HCT116 (cell line): ENCODE measurements around the gene KCNG1. TPM values are rescaled to one million over a fixed set of nuclear protein-coding genes. Genes with fewer than 3 reads are reported as not detected.

Source experiments
- ATAC-seq: fragments of 200-7000 bp; cut with Tn5 transposase; 2 replicates; pipeline ENCODE4 v1.9.1; 2020; ENCODE audit warnings: mild to moderate bottlenecking, moderate library complexity
- BruUV-seq: library from RNA; stranded (reverse); fragments of 400-500 nt; replicated peaks from 2 replicates; lab custom pipeline; 2021; lab: Mats Ljungman, UMichigan
- CTCF ChIA-PET: fragments of 300-600 bp; sonication (Branson Sonifier 250); formaldehyde crosslinking; loops from one replicate; lab custom pipeline; 2021; ENCODE audit warnings: antibody characterized with exemption; lab: Charles Lee
- POLR2A ChIA-PET: fragments of 300-600, 350-600 bp; sonication (Branson Sonifier 250); formaldehyde crosslinking; loops from one replicate; lab custom pipeline; 2021; ENCODE audit warnings: antibody characterized with exemption; lab: Charles Lee
- RAD21 ChIA-PET, 2 experiments: fragments of 300-600 bp; sonication (Branson Sonifier 250); formaldehyde crosslinking; loops; one replicate each; lab custom pipeline; 2023; ENCODE audit warnings: low total read pairs in 2 of 2; ENCODE audit not compliant: uncharacterized antibody in 2 of 2, unreplicated experiment in 2 of 2, low non-redundant PET in 1 of 2; lab: Charles Lee
- DNase-seq: peaks from one replicate; pipeline ENCODE4 v3.0.0-alpha.2; 2010; ENCODE audit warnings: low read depth, low spot score
- H2AFZ ChIP-seq: fragments of 200-600 bp; shearing (Covaris generic), sonication (generic); 2 replicates; pipeline ENCODE4 v1.6.1; 2017; ENCODE audit warnings: low read depth, mixed run types, mixed read lengths, antibody characterized with exemption, low read length; ENCODE audit not compliant: poor library complexity, severe bottlenecking
- H3K27ac ChIP-seq: 2 replicates; pipeline ENCODE4 v1.5.1; 2012; ENCODE audit warnings: low read depth, low read length
- H3K27me3 ChIP-seq: fragments of 200-600 bp; sonication (generic); 2 replicates; pipeline ENCODE4 v1.6.1; 2016; ENCODE audit warnings: mixed run types, low read length, mixed read lengths; ENCODE audit not compliant: insufficient read depth
- H3K36me3 ChIP-seq, 2 experiments: fragments of 200-500 bp in 1 of 2; fragments of 200-600 bp in 1 of 2; sonication (Bioruptor generic) in 1 of 2; sonication (generic) in 1 of 2; 2 replicates each; pipeline versions ENCODE4 v1.5.1 to v1.6.1; 2014 to 2016; ENCODE audit warnings: low read length in 2 of 2, inconsistent platforms in 1 of 2, mixed read lengths in 1 of 2, mixed run types in 1 of 2; ENCODE audit not compliant: insufficient read depth in 2 of 2, control insufficient read depth in 1 of 2
- H3K4me1 ChIP-seq, 2 experiments: fragments of 200-600 bp in 1 of 2; sonication (generic) in 1 of 2; 2 replicates each; pipeline versions ENCODE4 v1.5.1 to v1.6.1; 2012 to 2017; ENCODE audit warnings: low read length in 2 of 2, inconsistent platforms in 1 of 2, mild to moderate bottlenecking in 1 of 2, mixed read lengths in 1 of 2, mixed run types in 1 of 2, moderate library complexity in 1 of 2; ENCODE audit not compliant: insufficient read depth in 2 of 2, control insufficient read depth in 1 of 2
- H3K4me2 ChIP-seq: fragments of 200-600 bp; sonication (generic); 2 replicates; pipeline ENCODE4 v1.6.1; 2017; ENCODE audit warnings: mixed run types, low read length, mixed read lengths
- H3K4me3 ChIP-seq, 2 experiments: fragments of 200-600 bp in 1 of 2; sonication (generic) in 1 of 2; replicated peaks in 1 of 2; 2 replicates each; pipeline ENCODE4 v1.5.1; 2011 to 2016; ENCODE audit warnings: low read length in 2 of 2, control low read depth in 1 of 2, low read depth in 1 of 2, mild to moderate bottlenecking in 1 of 2, mixed read lengths in 1 of 2, mixed run types in 1 of 2
- H3K79me2 ChIP-seq: fragments of 200-600 bp; sonication (generic); 2 replicates; pipeline ENCODE4 v1.6.1; 2017; ENCODE audit warnings: mild to moderate bottlenecking, mixed run types, low read length, moderate library complexity, mixed read lengths; ENCODE audit not compliant: insufficient read depth
- H3K9ac ChIP-seq: fragments of 200-600 bp; sonication (generic); 2 replicates; pipeline ENCODE4 v1.6.1; 2016; ENCODE audit warnings: low read length, mixed read lengths
- H3K9me2 ChIP-seq: fragments of 200-600 bp; sonication (generic), shearing (Covaris generic); 2 replicates; pipeline ENCODE4 v1.6.1; 2017; ENCODE audit warnings: mixed run types, mild to moderate bottlenecking, moderate library complexity; ENCODE audit not compliant: insufficient read depth
- H3K9me3 ChIP-seq, 2 experiments: fragments of 200-500 bp in 1 of 2; fragments of 200-600 bp in 1 of 2; sonication (Bioruptor generic) in 1 of 2; sonication (generic) in 1 of 2; 2 replicates each; pipeline ENCODE4 v1.6.1; 2014 to 2017; ENCODE audit warnings: low read length in 2 of 2, mixed read lengths in 2 of 2, inconsistent platforms in 1 of 2, low read depth in 1 of 2, mild to moderate bottlenecking in 1 of 2, mixed run types in 1 of 2, moderate library complexity in 1 of 2; ENCODE audit not compliant: control insufficient read depth in 1 of 2, insufficient read depth in 1 of 2
- H4K20me1 ChIP-seq: fragments of 200-600 bp; sonication (generic), shearing (Covaris generic); 2 replicates; pipeline ENCODE4 v1.6.1; 2017; ENCODE audit warnings: mixed run types, mild to moderate bottlenecking, moderate library complexity; ENCODE audit not compliant: insufficient read depth
- EGR1 ChIP-seq: IDR thresholded peaks from 2 replicates; pipeline ENCODE4 v1.6.1; 2012; ENCODE audit warnings: low read depth
- EZH2 ChIP-seq: fragments of 200-600 bp; sonication (generic); IDR thresholded peaks from 2 replicates; pipeline ENCODE4 v1.6.1; 2017; ENCODE audit warnings: antibody characterized with exemption, mixed run types
- FOSL1 ChIP-seq: IDR thresholded peaks from 2 replicates; pipeline ENCODE4 v1.6.1; 2012; ENCODE audit warnings: low read depth
- JUND ChIP-seq: IDR thresholded peaks from 2 replicates; pipeline ENCODE4 v1.6.1; 2012
- MAX ChIP-seq: IDR thresholded peaks from 2 replicates; pipeline ENCODE4 v1.6.1; 2012
- POLR2A ChIP-seq: IDR thresholded peaks from 2 replicates; pipeline ENCODE4 v1.7.0; 2011; ENCODE audit warnings: borderline replicate concordance; ENCODE audit not compliant: insufficient read depth, insufficient read length; ENCODE audit errors: extremely low read depth
- POLR2AphosphoS5 ChIP-seq: IDR thresholded peaks from 2 replicates; pipeline ENCODE4 v1.6.1; 2011; ENCODE audit warnings: mild to moderate bottlenecking, low read depth, low read length, moderate library complexity
- RAD21 ChIP-seq: IDR thresholded peaks from 2 replicates; pipeline ENCODE4 v1.6.1; 2012; ENCODE audit warnings: low read depth, mild to moderate bottlenecking
- SIN3A ChIP-seq: IDR thresholded peaks from 2 replicates; pipeline ENCODE4 v1.6.1; 2012; ENCODE audit warnings: low read depth
- SRF ChIP-seq: IDR thresholded peaks from 2 replicates; pipeline ENCODE4 v1.6.1; 2012; ENCODE audit warnings: low read depth
- TCF7L2 ChIP-seq: IDR thresholded peaks from 2 replicates; pipeline ENCODE4 v1.7.0; 2011; ENCODE audit warnings: borderline replicate concordance, inconsistent platforms; ENCODE audit not compliant: insufficient read depth, insufficient read length; ENCODE audit errors: extremely low read depth
- ZBTB33 ChIP-seq: IDR thresholded peaks from 2 replicates; pipeline ENCODE4 v1.6.1; 2011; ENCODE audit warnings: mild to moderate bottlenecking, low read length, moderate library complexity; ENCODE audit not compliant: insufficient replicate concordance; ENCODE audit errors: extremely low read depth
- ZFX ChIP-seq: fragments of 450-650 bp; IDR thresholded peaks from 2 replicates; pipeline ENCODE4 v1.6.1; 2017
- ZNF274 ChIP-seq: fragments of 200-500 bp; sonication (Bioruptor generic); IDR thresholded peaks from 2 replicates; pipeline ENCODE4 v1.6.1; 2014; ENCODE audit warnings: mild to moderate bottlenecking, low read depth, low read length, inconsistent platforms
- intact Hi-C: fragments of 100-400 bp; cut with micrococcal nuclease; formaldehyde crosslinking; loops from 2 replicates; pipeline ENCODE4 v1.10.0; 2022
- total RNA-seq: library from RNA; stranded (reverse); gene quantifications from one replicate; pipeline ENCODE4 v1.2.1, GENCODE V29; 2021; ENCODE audit not compliant: unreplicated experiment
- TF ChIP-seq, protein P1 (sequence below), 3 experiments: fragments of 200-600 bp in 1 of 3; sonication (generic) in 1 of 3; IDR thresholded peaks in 2 of 3; conservative IDR thresholded peaks in 1 of 3; 2 replicates each; pipeline ENCODE4 v1.5.1; 2012 to 2017; ENCODE audit warnings: low read depth in 2 of 3, low read length in 2 of 3, antibody characterized with exemption in 1 of 3, borderline replicate concordance in 1 of 3, control low read depth in 1 of 3, mild to moderate bottlenecking in 1 of 3, mixed read lengths in 1 of 3, mixed run types in 1 of 3, moderate library complexity in 1 of 3; ENCODE audit not compliant: insufficient read depth in 1 of 3

The KCNG1 gene
- total RNA-seq, 1 experiment from 2014 or later: 54.6 TPM

- TF ChIP-seq ZNF274 (no peak), MAX (no peak), EZH2 (no peak), RAD21 (no peak), POLR2A (no peak), EGR1 (no peak), SIN3A (no peak), SRF (no peak), POLR2AphosphoS5 (no peak), JUND (no peak), FOSL1 (no peak), ZFX (no peak), ZBTB33 (no peak), TCF7L2 (no peak)
- TF ChIP-seq, protein P1, sequence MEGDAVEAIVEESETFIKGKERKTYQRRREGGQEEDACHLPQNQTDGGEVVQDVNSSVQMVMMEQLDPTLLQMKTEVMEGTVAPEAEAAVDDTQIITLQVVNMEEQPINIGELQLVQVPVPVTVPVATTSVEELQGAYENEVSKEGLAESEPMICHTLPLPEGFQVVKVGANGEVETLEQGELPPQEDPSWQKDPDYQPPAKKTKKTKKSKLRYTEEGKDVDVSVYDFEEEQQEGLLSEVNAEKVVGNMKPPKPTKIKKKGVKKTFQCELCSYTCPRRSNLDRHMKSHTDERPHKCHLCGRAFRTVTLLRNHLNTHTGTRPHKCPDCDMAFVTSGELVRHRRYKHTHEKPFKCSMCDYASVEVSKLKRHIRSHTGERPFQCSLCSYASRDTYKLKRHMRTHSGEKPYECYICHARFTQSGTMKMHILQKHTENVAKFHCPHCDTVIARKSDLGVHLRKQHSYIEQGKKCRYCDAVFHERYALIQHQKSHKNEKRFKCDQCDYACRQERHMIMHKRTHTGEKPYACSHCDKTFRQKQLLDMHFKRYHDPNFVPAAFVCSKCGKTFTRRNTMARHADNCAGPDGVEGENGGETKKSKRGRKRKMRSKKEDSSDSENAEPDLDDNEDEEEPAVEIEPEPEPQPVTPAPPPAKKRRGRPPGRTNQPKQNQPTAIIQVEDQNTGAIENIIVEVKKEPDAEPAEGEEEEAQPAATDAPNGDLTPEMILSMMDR (IDR thresholded peaks at IDR 0.05 in 2 of 3, conservative IDR thresholded peaks at IDR 0.05 in 1 of 3; ENCODE audit: borderline replicate concordance in 1 of 3, insufficient read depth in 1 of 3, low read depth in 2 of 3, low read length in 2 of 3): no peak
- ChIA-PET POLR2A (interaction anchor here (1.2 kb wide), 1 partner anchor 15 kb away, joined by 3 read pairs; no protein-coding TSS in a partner anchor), RAD21 (no interaction called here), CTCF (interaction anchor here (0.8 to 3.0 kb wide), 4 partner anchors 15 to 288 kb away, joined by 3 to 15 read pairs (median 4); no protein-coding TSS in a partner anchor)
- Histone ChIP-seq H3K4me1 (peaks cover 10 to 17% of the 10 kb centered on the region in 2 experiments; a peak in 3 of 4 replicates), H3K4me2 (no peak overlapping the region), H3K27ac (no peak overlapping the region), H3K9me2 (no peaks in the 10 kb centered on the region), H3K79me2 (no peaks in the 10 kb centered on the region), H4K20me1 (no peaks in the 10 kb centered on the region), H3K9me3 (peaks cover 0 to 5% of the 10 kb centered on the region in 2 experiments; a peak in 1 of 4 replicates), H2AFZ (no peak overlapping the region), H3K36me3 (no peaks in the 10 kb centered on the region), H3K9ac (no peak overlapping the region), H3K27me3 (peaks cover 41% of the 10 kb centered on the region), H3K4me3 (no peak overlapping the region)
- ATAC-seq (no peak), DNase-seq (no peak)
- BruUV-seq: no TSS peak
- intact Hi-C loops: no loop called here
These were observed 7.3 kb upstream of the KCNG1 start for GRCh38 chr20:51029963-51030920.
